Activated T-cell treated with anti-CD3 and anti-CD28 coated beads, Interleukin-2, amount 50 U/mL, for 4 hours (primary cell): ENCODE data around the gene CMSS1. TPM values are rescaled to one million over a fixed set of nuclear protein-coding genes. Genes with fewer than 3 reads are reported as not detected.

ENCODE experiments used
- ATAC-seq, 2 donors: fragments of 200-7000 bp; cut with Tn5 transposase; one replicate each; pipeline ENCODE4 v1.10.0; 2021
- DNase-seq: peaks from one replicate; pipeline ENCODE4 v3.0.0-alpha.2; 2020
- H3K27me3 Mint-ChIP-seq: one replicate; pipeline ENCODE4 v1.8.0; 2021; ENCODE audit warnings: low read depth, mixed read lengths
- H3K36me3 Mint-ChIP-seq: one replicate; pipeline ENCODE4 v1.8.0; 2022; ENCODE audit warnings: mixed read lengths; ENCODE audit not compliant: insufficient read depth
- H3K4me1 Mint-ChIP-seq: one replicate; pipeline ENCODE4 v1.8.0; 2021; ENCODE audit warnings: low read depth, mixed read lengths
- H3K4me3 Mint-ChIP-seq: one replicate; pipeline ENCODE4 v1.8.0; 2021; ENCODE audit warnings: mild to moderate bottlenecking, moderate library complexity, mixed read lengths
- H3K9me3 Mint-ChIP-seq: one replicate; pipeline ENCODE4 v1.8.0; 2021; ENCODE audit warnings: mixed read lengths
- total RNA-seq, 3 donors: library from RNA; stranded (reverse); gene quantifications; one replicate each; pipeline ENCODE4 v1.2.1, GENCODE V29; 2021

Gene CMSS1
- total RNA-seq, 3 donors from 2014 or later: 126 to 157 (median 136) TPM

GRCh38 chr3:100104817-100105413 lies 287.3 kb downstream of the CMSS1 start:
- Mint-ChIP-seq H3K27me3 (no peaks in the 10 kb centered on the region), H3K36me3 (peaks cover 7% of the 10 kb centered on the region), H3K4me1 (no peaks in the 10 kb centered on the region), H3K4me3 (no peak overlapping the region), H3K9me3 (no peaks in the 10 kb centered on the region)
- no peak for DNase-seq
- ATAC-seq: no peak

- no peak for DNase-seq
- H3K9me3 Mint-ChIP-seq: no peaks in the 10 kb centered on the region
- H3K4me3 Mint-ChIP-seq: no peak overlapping the region
- no peaks in the 10 kb centered on the region for H3K4me1 Mint-ChIP-seq
- peaks cover 6% of the 10 kb centered on the region for H3K36me3 Mint-ChIP-seq
- ATAC-seq: no peak
- H3K27me3 Mint-ChIP-seq: no peaks in the 10 kb centered on the region
These were observed 287.8 kb downstream of the CMSS1 start for GRCh38 chr3:100105501-100105900.

- DNase-seq: no peak
- no peaks in the 10 kb centered on the region for H3K9me3 Mint-ChIP-seq
- H3K4me3 Mint-ChIP-seq: no peak overlapping the region
- peaks cover 5% of the 10 kb centered on the region for H3K36me3 Mint-ChIP-seq
- no peaks in the 10 kb centered on the region for H3K27me3 Mint-ChIP-seq
- no peaks in the 10 kb centered on the region for H3K4me1 Mint-ChIP-seq
- no peak for ATAC-seq
These were observed 288.4 kb downstream of the CMSS1 start for GRCh38 chr3:100106094-100106493.

GRCh38 chr3:100106531-100107141 lies 289.0 kb downstream of the CMSS1 start:
- ATAC-seq: no peak

GRCh38 chr3:100107221-100107814 lies 289.7 kb downstream of the CMSS1 start:
- no peak for ATAC-seq
- no peaks in the 10 kb centered on the region for H3K4me1 Mint-ChIP-seq
- no peaks in the 10 kb centered on the region for H3K9me3 Mint-ChIP-seq
- peaks cover 4% of the 10 kb centered on the region for H3K36me3 Mint-ChIP-seq
- no peak for DNase-seq
- no peak overlapping the region for H3K4me3 Mint-ChIP-seq
- H3K27me3 Mint-ChIP-seq: no peaks in the 10 kb centered on the region

More at GRCh38 chr3:100106531-100107141, 289.0 kb downstream of the CMSS1 start:
- H3K4me3 Mint-ChIP-seq: no peak overlapping the region
- DNase-seq: no peak
- peaks cover 4% of the 10 kb centered on the region for H3K36me3 Mint-ChIP-seq
- H3K27me3 Mint-ChIP-seq: no peaks in the 10 kb centered on the region
- no peaks in the 10 kb centered on the region for H3K9me3 Mint-ChIP-seq
- no peaks in the 10 kb centered on the region for H3K4me1 Mint-ChIP-seq

- no peak for ATAC-seq
- no peaks in the 10 kb centered on the region for H3K4me1 Mint-ChIP-seq
- H3K36me3 Mint-ChIP-seq: peaks cover 4% of the 10 kb centered on the region
- no peak for DNase-seq
- no peaks in the 10 kb centered on the region for H3K9me3 Mint-ChIP-seq
- H3K4me3 Mint-ChIP-seq: no peak overlapping the region
- no peaks in the 10 kb centered on the region for H3K27me3 Mint-ChIP-seq
These were observed 290.9 kb downstream of the CMSS1 start for GRCh38 chr3:100108464-100109079.

GRCh38 chr3:100110162-100110561 lies 292.5 kb downstream of the CMSS1 start:
- ATAC-seq: no peak
- DNase-seq: no peak
- Mint-ChIP-seq H3K4me1 (no peaks in the 10 kb centered on the region), H3K9me3 (no peaks in the 10 kb centered on the region), H3K36me3 (peaks cover 9% of the 10 kb centered on the region), H3K27me3 (no peaks in the 10 kb centered on the region), H3K4me3 (no peak overlapping the region)

GRCh38 chr3:100111728-100112127 lies 294.1 kb downstream of the CMSS1 start:
- no peak overlapping the region for H3K4me3 Mint-ChIP-seq
- H3K27me3 Mint-ChIP-seq: no peaks in the 10 kb centered on the region
- no peaks in the 10 kb centered on the region for H3K4me1 Mint-ChIP-seq
- no peak for DNase-seq
- no peak for ATAC-seq
- H3K9me3 Mint-ChIP-seq: no peaks in the 10 kb centered on the region
- H3K36me3 Mint-ChIP-seq: peaks cover 9% of the 10 kb centered on the region

- Mint-ChIP-seq H3K4me1 (no peaks in the 10 kb centered on the region), H3K27me3 (no peaks in the 10 kb centered on the region), H3K4me3 (no peak overlapping the region), H3K9me3 (no peaks in the 10 kb centered on the region), H3K36me3 (peaks cover 9% of the 10 kb centered on the region)
- DNase-seq (no peak), ATAC-seq (no peak)
These were observed 296.2 kb downstream of the CMSS1 start for GRCh38 chr3:100113723-100114412.

GRCh38 chr3:100114413-100115030 lies 296.9 kb downstream of the CMSS1 start, which contains the start of gene FILIP1L:
TSS of gene FILIP1L (minus strand) at chr3:100114501.
- Mint-ChIP-seq H3K9me3 (no peaks in the 10 kb centered on the region), H3K27me3 (no peaks in the 10 kb centered on the region), H3K36me3 (peaks cover 9% of the 10 kb centered on the region), H3K4me3 (no peak within 1 kb of the TSS), H3K4me1 (no peaks in the 10 kb centered on the region)
- DNase-seq: no peak
- ATAC-seq: no peak

GRCh38 chr3:100117093-100117492 lies 299.4 kb downstream of the CMSS1 start:
- DNase-seq (no peak), ATAC-seq (no peak)
- no peaks in the 10 kb centered on the region for H3K4me1 Mint-ChIP-seq
- no peaks in the 10 kb centered on the region for H3K27me3 Mint-ChIP-seq
- H3K36me3 Mint-ChIP-seq: peaks cover 16% of the 10 kb centered on the region
- H3K4me3 Mint-ChIP-seq: no peak overlapping the region
- H3K9me3 Mint-ChIP-seq: no peaks in the 10 kb centered on the region

- no peaks in the 10 kb centered on the region for H3K27me3 Mint-ChIP-seq
- no peak for ATAC-seq
- H3K9me3 Mint-ChIP-seq: no peaks in the 10 kb centered on the region
- H3K4me1 Mint-ChIP-seq: no peaks in the 10 kb centered on the region
- no peak overlapping the region for H3K4me3 Mint-ChIP-seq
- no peak for DNase-seq
- H3K36me3 Mint-ChIP-seq: peaks cover 15% of the 10 kb centered on the region
These were observed 302.4 kb downstream of the CMSS1 start for GRCh38 chr3:100120012-100120411.

- Mint-ChIP-seq H3K9me3 (no peaks in the 10 kb centered on the region), H3K36me3 (peaks cover 15% of the 10 kb centered on the region), H3K27me3 (no peaks in the 10 kb centered on the region), H3K4me1 (no peaks in the 10 kb centered on the region), H3K4me3 (no peak overlapping the region)
- ATAC-seq (no peak), DNase-seq (no peak)
These were observed 303.0 kb downstream of the CMSS1 start for GRCh38 chr3:100120693-100121092.

GRCh38 chr3:100122321-100122720 lies 304.7 kb downstream of the CMSS1 start:
- DNase-seq: no peak
- Mint-ChIP-seq H3K4me1 (no peaks in the 10 kb centered on the region), H3K36me3 (peaks cover 19% of the 10 kb centered on the region), H3K4me3 (no peak overlapping the region), H3K9me3 (no peaks in the 10 kb centered on the region), H3K27me3 (no peaks in the 10 kb centered on the region)
- no peak for ATAC-seq
